Stimulated activated CD4-positive, alpha-beta T cell treated with anti-CD3 and anti-CD28 coated beads, Interleukin-15, amount 100 ng/mL, for 1 hour (primary cell): ENCODE results near the gene SLC16A12.
"Not testable (repeated sequence)": the region's sequence is repeated elsewhere in the genome, so short reads cannot be mapped to it uniquely, and the experiment has no call there.

Experiments used
- DNase-seq, 2 donors: peaks; one replicate each; pipeline ENCODE4 v3.0.0-alpha.2; 2020; ENCODE audit warnings: low read depth in 1 of 2, low spot score in 1 of 2

SLC16A12 gene

GRCh38 chr10:89426230-89426868, 109.0 kb downstream of the SLC16A12 start:
- DNase-seq = no peak

DNA sequence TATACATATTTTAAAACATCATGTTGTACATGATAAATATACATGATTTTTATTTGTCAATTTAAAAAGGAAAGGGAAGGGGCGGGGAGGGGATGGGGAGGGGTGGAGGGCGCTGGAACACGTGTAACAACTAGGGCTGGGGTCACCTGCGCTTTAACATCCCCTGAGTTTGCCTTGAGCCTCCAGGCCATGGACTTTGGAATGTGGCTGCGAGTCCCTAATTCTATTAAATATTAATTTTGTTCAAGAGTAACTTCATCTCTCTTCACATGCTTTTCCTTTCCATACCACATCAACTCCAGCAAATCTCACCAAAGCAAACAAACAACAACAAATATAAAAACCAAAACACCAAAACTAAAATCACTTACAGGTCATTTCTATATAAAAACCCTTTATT, 110.4 kb downstream of the SLC16A12 start:
- no peak for DNase-seq

GRCh38 chr10:89421018-89421476, 114.3 kb downstream of the SLC16A12 start:
- DNase-seq = no peak

DNA sequence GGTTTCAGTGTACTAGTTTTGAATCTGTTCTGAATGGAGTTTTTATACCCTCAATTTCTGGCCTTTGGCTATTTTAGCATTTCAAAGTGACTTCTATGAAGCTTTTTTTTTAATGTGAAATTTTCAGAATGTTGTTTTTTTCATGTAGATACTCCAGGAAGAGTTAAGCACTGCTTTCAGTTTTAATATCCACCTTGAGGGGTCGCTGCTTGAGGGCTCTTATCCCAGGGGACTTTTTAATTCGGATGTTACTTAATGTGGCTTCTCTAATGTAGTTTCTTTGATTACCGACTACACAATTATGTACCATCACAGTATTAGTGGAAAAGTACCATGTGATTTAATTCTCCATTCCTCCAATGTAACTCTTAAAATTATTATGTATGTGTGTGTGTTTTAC, 115.8 kb downstream of the SLC16A12 start:
- no peak for DNase-seq

GRCh38 chr10:89416465-89416864, 118.9 kb downstream of the SLC16A12 start:
- no peak for DNase-seq

DNA sequence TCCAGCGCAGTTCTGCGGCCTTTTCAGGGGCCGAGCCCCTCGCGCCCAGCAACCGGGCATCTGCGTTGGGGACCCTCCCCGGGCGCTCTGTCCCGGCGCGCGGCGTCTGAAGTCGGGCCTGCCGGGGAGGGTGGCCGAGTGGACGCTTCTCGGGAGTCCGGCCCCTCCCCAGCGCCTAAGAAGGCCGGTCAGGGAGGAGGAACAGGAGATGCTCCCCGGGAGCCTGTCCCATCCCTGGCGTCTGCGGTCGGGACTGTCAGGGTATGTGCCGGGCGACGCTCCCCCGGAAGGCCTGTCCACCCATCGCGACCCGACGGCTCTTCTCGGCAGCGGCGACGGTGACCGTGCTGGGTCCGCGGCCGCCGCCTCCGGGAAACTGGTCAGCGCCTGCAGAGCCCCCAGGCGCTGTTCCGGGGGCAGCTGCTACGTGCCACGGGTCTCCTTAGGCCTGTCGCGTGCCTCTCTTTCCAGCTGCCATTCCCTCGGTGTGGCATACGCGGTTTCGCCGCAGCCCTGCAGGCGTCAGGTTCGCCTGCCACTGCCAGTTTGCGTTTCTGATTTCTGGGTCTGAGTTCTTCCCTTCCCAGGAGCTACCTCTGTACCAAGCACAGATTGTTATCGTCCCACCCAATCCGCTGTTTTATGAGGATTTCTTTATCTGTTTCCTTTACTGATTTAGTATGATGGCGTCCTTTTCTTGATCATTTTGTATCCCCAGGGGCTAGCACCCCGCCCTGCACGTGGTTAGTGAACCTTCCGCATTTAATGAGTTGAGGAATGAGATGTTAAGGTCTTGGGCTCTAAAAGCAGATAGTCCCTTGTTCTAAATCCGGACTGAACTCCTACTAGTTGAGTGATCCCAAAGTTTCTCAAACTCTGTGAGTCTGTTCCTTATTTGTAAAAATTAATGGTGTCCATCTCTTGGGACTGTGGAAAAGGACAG, 120.2 kb downstream of the SLC16A12 start:
- DNase-seq = peak in 1 of 2 donors; percentile 14

- DNase-seq = peak; percentile 40 to 44
These were observed 121.1 kb downstream of the SLC16A12 start, which contains the start of gene IFIT5 for GRCh38 chr10:89414146-89414878. IFIT5 (plus strand) TSS chr10:89414568; CDS start chr10:89414799, 231 bp downstream.

- no peak for DNase-seq
These were observed 121.9 kb downstream of the SLC16A12 start for GRCh38 chr10:89413398-89413912.

- DNase-seq = not testable (repeated sequence)
These were observed 123.1 kb downstream of the SLC16A12 start for GRCh38 chr10:89412276-89412675.

- DNase-seq = not testable (repeated sequence)
These were observed 124.3 kb downstream of the SLC16A12 start for GRCh38 chr10:89411135-89411534.

DNA sequence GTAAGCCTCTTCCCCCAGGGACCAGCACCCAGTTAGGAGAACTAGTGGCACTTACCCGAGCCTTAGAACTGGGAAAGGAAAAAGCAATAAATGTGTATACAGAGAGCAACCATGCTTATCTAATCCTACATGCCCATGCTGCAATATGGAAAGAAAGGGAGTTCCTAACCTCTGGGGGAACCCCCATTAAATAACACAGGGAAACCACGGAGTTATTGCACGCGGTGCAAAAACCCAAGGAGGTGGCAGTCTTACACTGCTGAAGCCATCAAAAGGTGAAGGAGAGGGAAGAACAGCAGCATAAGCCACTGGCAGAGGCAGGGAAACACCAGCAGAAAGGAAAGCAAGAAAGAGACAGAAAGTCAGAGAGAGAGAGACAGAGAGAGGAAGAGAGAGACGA, 124.8 kb downstream of the SLC16A12 start:
- not testable (repeated sequence) for DNase-seq

DNA sequence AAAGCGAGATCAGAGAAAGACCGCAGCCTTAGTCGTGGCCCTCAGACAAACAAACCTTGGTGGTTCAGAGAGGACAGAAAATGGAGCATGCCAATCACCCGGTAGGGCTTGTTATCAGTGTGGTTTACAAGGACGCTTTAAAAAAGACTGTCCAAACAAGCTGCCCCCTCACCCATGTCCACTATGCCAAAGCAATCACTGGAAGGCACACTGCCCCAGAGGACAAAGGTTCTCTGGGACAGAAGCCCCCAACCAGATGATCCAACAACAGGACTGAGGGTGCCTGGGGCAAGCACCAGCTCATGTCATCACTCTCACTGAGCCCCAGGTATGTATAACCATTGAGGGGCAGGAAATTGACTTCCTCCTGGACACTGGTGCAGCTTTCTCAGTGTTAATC, 126.1 kb downstream of the SLC16A12 start:
- DNase-seq = not testable (repeated sequence)

DNA sequence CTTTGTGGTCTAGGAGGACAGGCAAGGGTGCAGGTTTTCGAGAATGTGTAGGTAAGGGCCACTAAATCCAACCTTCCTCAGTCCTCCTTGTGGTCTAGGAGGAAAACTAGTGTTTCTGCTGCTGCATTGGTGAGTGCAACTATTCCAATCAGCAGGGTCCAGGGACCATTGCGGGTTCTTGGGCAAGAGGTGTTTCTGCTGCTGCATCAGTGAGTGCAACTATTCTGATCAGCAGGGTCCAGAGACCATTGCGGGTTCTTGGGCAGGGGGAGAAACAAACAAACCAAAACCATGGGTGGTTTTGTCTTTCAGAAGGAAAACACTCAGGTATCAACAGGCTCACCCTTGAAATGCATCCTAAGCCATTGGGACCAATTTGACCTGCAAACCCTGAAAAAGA, 127.6 kb downstream of the SLC16A12 start:
- DNase-seq = not testable (repeated sequence)

DNA sequence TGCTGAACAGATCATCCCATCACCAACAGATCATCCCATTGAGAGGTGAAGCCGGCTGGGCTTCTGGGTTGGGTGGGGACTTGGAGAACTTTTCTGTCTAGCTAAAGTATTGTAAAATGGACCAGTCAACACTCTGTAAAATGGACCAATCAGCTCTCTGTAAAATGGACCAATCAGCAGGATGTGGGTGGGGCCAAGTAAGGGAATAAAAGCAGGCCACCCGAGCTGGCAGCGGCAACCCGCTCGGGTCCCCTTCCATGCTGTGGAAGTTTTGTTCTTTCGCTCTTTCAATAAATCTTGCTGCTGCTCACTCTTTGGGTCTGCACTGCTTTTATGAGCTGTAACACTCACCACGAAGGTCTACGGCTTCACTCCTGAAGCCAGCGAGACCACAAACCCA, 129.2 kb downstream of the SLC16A12 start:
- DNase-seq = not testable (repeated sequence)

- DNase-seq = no peak
These were observed 131.0 kb downstream of the SLC16A12 start for GRCh38 chr10:89404104-89405047.

DNA sequence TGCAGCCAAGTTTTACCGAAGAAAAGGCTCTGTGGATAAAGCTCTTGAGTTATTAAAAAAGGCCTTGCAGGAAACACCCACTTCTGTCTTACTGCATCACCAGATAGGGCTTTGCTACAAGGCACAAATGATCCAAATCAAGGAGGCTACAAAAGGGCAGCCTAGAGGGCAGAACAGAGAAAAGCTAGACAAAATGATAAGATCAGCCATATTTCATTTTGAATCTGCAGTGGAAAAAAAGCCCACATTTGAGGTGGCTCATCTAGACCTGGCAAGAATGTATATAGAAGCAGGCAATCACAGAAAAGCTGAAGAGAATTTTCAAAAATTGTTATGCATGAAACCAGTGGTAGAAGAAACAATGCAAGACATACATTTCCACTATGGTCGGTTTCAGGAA, 132.4 kb downstream of the SLC16A12 start:
- DNase-seq = no peak

DNA sequence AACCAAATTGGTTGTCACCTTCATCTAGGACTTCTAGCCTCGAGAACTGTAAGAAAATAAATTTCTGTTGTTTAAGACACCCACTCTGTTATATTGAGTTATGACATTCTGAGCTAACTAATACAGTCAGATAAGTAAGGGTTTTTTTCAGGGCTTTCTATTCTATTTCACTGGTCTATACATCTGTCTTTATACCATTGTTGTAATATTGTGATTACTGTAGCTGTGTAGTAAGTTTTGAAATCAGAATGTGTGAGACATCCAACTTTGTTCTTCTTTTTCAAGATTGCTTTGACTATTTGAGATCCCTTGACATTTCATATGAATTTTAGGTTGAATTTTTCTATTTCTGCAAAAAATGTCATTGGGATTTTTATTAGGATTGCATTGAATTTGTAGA, 135.4 kb downstream of the SLC16A12 start:
- no peak for DNase-seq

DNA sequence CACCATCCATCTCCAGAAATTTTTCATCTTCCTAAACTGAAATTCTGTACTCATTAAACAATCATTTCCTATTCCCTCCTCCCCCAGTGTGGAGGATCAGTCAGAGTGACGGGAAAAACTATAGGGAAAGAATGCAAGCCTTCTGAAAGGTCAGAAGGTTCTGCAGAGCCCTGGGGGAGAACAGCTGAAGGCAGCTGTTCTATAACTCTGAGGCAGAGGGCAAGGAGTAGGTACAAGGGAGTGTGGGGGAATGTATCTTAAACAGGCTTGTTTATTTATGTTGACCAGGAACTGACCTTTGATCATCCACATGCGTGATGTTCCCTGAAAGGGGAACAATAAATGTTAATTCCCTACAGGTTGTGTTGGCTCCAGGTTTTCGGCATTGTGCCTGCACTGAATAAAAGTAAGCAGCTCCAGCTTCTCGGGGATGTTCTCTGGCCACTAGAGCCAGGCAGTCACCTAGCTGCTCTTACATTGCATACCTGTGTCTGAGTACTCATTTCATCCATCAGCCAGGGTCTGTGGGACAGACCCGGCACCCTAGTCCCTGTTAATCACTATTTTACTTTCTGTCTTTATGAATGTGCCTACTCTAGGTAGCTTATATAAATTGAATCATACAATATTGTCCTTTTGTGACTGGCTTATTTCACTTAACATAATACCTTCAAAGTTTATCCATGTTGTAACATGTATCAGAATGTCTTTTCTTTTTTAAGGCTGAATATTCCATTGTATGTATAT, 137.2 kb downstream of the SLC16A12 start:
- DNase-seq = no peak

DNA sequence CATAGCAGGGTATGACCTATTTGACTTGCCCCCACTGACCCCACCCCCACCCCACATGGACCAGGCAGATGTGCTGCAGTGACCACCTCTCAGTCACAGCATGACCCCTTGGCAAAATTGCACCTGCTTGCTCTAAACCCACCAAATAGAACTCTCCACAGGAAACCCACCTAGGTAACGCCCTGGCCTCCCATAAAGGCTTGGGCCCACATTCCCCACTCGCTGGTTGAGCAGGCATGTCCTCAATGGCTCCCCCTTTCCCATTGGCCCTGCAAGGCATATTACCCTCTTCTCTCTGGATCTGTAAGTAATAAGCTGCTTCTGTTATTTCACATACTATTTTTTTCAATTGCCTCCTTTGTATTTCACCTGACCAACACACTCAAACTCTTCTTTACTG, 140.3 kb downstream of the SLC16A12 start:
- DNase-seq = no peak
